ENCODE results near the gene COL6A3. TPM values are rescaled to one million over a fixed set of nuclear protein-coding genes. Genes with fewer than 3 reads are reported as not detected.

Gene COL6A3
- polyA plus RNA-seq, 1 of the 3 experiments (the other 2 are of a cell fraction): 18.5 TPM

DNA sequence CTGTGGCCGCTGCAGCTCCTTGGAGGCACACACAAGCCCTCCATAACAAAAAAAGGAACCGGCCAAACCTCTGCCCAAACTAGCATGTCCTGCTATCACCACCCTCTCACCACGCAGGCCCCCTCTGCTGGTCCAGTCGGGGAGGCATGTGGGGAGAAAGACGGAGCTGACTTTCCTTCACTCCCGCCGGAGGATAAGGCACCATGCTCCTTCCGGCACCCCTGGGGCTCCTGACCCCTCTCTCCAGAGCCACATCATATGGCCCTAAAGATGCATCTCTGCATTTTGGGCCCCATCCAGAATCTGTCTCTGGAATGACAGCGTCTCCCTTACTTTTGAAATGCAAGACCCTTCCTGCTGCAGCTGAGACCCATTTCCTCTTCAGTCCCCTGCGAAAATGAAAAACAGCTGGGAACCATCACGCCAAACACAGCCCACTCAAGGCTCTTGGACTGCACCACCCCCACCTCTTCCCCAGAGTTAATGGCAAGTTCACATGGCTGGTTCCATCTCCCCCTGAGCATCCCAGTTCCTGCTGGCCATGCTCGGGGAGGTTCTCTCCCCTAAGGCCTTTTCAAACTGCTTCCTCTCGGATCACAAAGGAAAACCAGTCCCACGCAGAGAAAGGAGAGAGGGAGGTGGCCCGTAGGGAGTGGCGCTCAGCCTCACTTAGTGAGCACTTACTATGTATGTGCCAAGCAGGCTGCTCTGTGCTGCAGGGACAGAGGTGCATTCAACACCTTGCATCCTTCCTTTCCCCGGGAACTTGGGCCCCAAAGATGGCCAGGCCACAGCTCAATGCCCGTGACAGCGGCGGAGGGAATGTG is 37.9 kb upstream of the COL6A3 start:
- no peaks in the 10 kb centered on the region for H3K79me2 ChIP-seq (ENCODE audit: insufficient read depth)
- H3K36me3 ChIP-seq (replicated peaks in 1 of 2; ENCODE audit: control insufficient read depth in 1 of 2, insufficient read depth in 2 of 2, low read length in 1 of 2): no peaks in the 10 kb centered on the region
- no peaks in the 10 kb centered on the region for H3F3A ChIP-seq (replicated peaks; ENCODE audit: insufficient read depth)
- H3K4me2 ChIP-seq: no peak overlapping the region
- H3K9me3 ChIP-seq: no peaks in the 10 kb centered on the region
- TF ChIP-seq JUND (IDR thresholded peaks at IDR 0.05) (no peak), RAD21 (IDR thresholded peaks at IDR 0.05; ENCODE audit: low read length) (peak; percentile 47), TEAD4 (IDR thresholded peaks at IDR 0.05; ENCODE audit: borderline replicate concordance, insufficient read depth) (no peak), RCOR1 (IDR thresholded peaks at IDR 0.05; ENCODE audit: low read length) (peak; percentile 58; the same call in 1 of the 2 replicates), SMC3 (IDR thresholded peaks at IDR 0.05; ENCODE audit: low read depth, low read length) (peak; percentile 36; the same call in 1 of the 2 replicates), EP300 (IDR thresholded peaks at IDR 0.05; ENCODE audit: borderline replicate concordance in 1 of 2, low read depth in 1 of 2, low read length in 1 of 2) (peak in 1 of 2 experiments; percentile 68; a peak in 2 of 4 replicates)
- TF ChIP-seq, protein P1, sequence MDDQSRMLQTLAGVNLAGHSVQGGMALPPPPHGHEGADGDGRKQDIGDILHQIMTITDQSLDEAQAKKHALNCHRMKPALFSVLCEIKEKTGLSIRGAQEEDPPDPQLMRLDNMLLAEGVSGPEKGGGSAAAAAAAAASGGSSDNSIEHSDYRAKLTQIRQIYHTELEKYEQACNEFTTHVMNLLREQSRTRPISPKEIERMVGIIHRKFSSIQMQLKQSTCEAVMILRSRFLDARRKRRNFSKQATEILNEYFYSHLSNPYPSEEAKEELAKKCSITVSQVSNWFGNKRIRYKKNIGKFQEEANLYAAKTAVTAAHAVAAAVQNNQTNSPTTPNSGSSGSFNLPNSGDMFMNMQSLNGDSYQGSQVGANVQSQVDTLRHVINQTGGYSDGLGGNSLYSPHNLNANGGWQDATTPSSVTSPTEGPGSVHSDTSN (IDR thresholded peaks at IDR 0.05): no peak
- TF ChIP-seq, protein P2, sequence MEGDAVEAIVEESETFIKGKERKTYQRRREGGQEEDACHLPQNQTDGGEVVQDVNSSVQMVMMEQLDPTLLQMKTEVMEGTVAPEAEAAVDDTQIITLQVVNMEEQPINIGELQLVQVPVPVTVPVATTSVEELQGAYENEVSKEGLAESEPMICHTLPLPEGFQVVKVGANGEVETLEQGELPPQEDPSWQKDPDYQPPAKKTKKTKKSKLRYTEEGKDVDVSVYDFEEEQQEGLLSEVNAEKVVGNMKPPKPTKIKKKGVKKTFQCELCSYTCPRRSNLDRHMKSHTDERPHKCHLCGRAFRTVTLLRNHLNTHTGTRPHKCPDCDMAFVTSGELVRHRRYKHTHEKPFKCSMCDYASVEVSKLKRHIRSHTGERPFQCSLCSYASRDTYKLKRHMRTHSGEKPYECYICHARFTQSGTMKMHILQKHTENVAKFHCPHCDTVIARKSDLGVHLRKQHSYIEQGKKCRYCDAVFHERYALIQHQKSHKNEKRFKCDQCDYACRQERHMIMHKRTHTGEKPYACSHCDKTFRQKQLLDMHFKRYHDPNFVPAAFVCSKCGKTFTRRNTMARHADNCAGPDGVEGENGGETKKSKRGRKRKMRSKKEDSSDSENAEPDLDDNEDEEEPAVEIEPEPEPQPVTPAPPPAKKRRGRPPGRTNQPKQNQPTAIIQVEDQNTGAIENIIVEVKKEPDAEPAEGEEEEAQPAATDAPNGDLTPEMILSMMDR (IDR thresholded peaks at IDR 0.05): peak; percentile 28
- ChIA-PET CTCF (interaction anchor here (0.7 to 4.3 kb wide), 19 partner anchors 9 to 356 kb away, joined by 3 to 59 read pairs (median 4); partner anchors contain the start of gene COL6A3), POLR2A (interaction anchor here (0.6 to 1.9 kb wide), 3 partner anchors 10 to 24 kb away, joined by 3 to 5 read pairs (median 4); no protein-coding TSS in a partner anchor)
- H3K9me2 ChIP-seq: no peaks in the 10 kb centered on the region
- H4K20me1 ChIP-seq (ENCODE audit: insufficient read depth): no peaks in the 10 kb centered on the region
- H2AFZ ChIP-seq (ENCODE audit: low read depth): no peak overlapping the region
- peak; percentile 87 for DNase-seq
- H3K4me3 ChIP-seq (ENCODE audit: low read depth in 2 of 2, low read length in 1 of 2): no peak overlapping the region
- H3K9ac ChIP-seq: no peak overlapping the region
- peaks cover 0 to 24% of the 10 kb centered on the region in 2 experiments; a peak in 1 of 4 replicates for H3K4me1 ChIP-seq (ENCODE audit: control insufficient read depth in 1 of 2, insufficient read depth in 2 of 2, low read depth in 1 of 2, low read length in 1 of 2)
- no peaks in the 10 kb centered on the region for H3K27me3 ChIP-seq (ENCODE audit: insufficient read depth)
- 71% methylated on average over 14 of the region's 20 CpGs for WGBS (ENCODE audit: low lambda C conversion rate)
- H3K27ac ChIP-seq (ENCODE audit: low read depth in 2 of 2, low read length in 1 of 2): peak overlapping the region in 1 of 2 experiments; percentile 83; a peak in 2 of 4 replicates

DNA sequence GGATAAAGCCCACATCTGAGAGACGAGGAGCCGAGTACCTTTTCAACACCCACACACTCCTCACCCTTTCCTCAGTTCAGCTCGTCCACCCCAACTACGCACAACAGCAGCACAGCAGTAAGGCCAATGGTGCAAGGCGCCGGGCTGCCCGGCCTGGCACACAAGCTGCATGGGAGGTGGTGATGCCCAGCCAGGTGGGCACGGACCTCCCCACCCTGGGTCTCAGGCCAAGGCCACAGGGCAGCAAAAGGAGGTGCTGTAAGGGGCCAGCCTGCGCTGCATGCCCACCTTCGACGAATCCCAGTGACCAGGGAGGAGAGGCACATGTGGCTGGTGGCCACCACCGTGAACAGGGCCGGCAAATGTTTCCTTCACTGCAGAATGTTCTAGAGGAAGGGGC is 36.6 kb upstream of the COL6A3 start:
- Histone ChIP-seq H3K4me2 (no peak overlapping the region), H3K4me3 (ENCODE audit: low read depth in 2 of 2, low read length in 1 of 2) (no peak overlapping the region), H2AFZ (ENCODE audit: low read depth) (no peak overlapping the region), H3F3A (replicated peaks; ENCODE audit: insufficient read depth) (no peaks in the 10 kb centered on the region), H3K79me2 (ENCODE audit: insufficient read depth) (no peaks in the 10 kb centered on the region), H3K36me3 (replicated peaks in 1 of 2; ENCODE audit: control insufficient read depth in 1 of 2, insufficient read depth in 2 of 2, low read length in 1 of 2) (no peaks in the 10 kb centered on the region), H3K4me1 (ENCODE audit: control insufficient read depth in 1 of 2, insufficient read depth in 2 of 2, low read depth in 1 of 2, low read length in 1 of 2) (peaks cover 0 to 22% of the 10 kb centered on the region in 2 experiments; a peak in 1 of 4 replicates), H3K9me2 (no peaks in the 10 kb centered on the region), H4K20me1 (ENCODE audit: insufficient read depth) (no peaks in the 10 kb centered on the region), H3K9ac (no peak overlapping the region), H3K27me3 (ENCODE audit: insufficient read depth) (no peaks in the 10 kb centered on the region), H3K27ac (ENCODE audit: low read depth in 2 of 2, low read length in 1 of 2) (peak overlapping the region in 1 of 2 experiments; percentile 83; a peak in 1 of 4 replicates), H3K9me3 (no peaks in the 10 kb centered on the region)
- WGBS (ENCODE audit: low lambda C conversion rate): 87% methylated on average over 9 of the region's 13 CpGs
- POLR2A ChIA-PET: interaction anchor here (1.9 kb wide), 1 partner anchor 9 kb away, joined by 5 read pairs; no protein-coding TSS in a partner anchor
- CTCF ChIA-PET: interaction anchor here (0.9 to 4.3 kb wide), 11 partner anchors 8 to 285 kb away, joined by 3 to 59 read pairs (median 8); no protein-coding TSS in a partner anchor
- no peak for DNase-seq
- TF ChIP-seq POLR2AphosphoS5 (IDR thresholded peaks at IDR 0.05; ENCODE audit: low read depth, low read length): no peak
- no peak for TF ChIP-seq EP300 (IDR thresholded peaks at IDR 0.05; ENCODE audit: borderline replicate concordance in 1 of 2, low read depth in 1 of 2, low read length in 1 of 2)
- TF ChIP-seq MEF2A (IDR thresholded peaks at IDR 0.05; ENCODE audit: borderline replicate concordance, low read depth): no peak
- TF ChIP-seq TAF1 (IDR thresholded peaks at IDR 0.05; ENCODE audit: borderline replicate concordance, low read depth, low read length): no peak
- TF ChIP-seq EZH2phosphoT487 (IDR thresholded peaks at IDR 0.05; ENCODE audit: borderline replicate concordance, low read depth): no peak
- TF ChIP-seq, protein P3, sequence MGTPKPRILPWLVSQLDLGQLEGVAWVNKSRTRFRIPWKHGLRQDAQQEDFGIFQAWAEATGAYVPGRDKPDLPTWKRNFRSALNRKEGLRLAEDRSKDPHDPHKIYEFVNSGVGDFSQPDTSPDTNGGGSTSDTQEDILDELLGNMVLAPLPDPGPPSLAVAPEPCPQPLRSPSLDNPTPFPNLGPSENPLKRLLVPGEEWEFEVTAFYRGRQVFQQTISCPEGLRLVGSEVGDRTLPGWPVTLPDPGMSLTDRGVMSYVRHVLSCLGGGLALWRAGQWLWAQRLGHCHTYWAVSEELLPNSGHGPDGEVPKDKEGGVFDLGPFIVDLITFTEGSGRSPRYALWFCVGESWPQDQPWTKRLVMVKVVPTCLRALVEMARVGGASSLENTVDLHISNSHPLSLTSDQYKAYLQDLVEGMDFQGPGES (IDR thresholded peaks at IDR 0.05; ENCODE audit: low read depth, low read length): no peak
- no peak for TF ChIP-seq TEAD4 (IDR thresholded peaks at IDR 0.05; ENCODE audit: borderline replicate concordance, insufficient read depth)
- no peak for TF ChIP-seq RXRA (IDR thresholded peaks at IDR 0.05; ENCODE audit: borderline replicate concordance, low read depth)
- TF ChIP-seq MXI1 (IDR thresholded peaks at IDR 0.05; ENCODE audit: low read depth, low read length): no peak
- TF ChIP-seq, protein P4, sequence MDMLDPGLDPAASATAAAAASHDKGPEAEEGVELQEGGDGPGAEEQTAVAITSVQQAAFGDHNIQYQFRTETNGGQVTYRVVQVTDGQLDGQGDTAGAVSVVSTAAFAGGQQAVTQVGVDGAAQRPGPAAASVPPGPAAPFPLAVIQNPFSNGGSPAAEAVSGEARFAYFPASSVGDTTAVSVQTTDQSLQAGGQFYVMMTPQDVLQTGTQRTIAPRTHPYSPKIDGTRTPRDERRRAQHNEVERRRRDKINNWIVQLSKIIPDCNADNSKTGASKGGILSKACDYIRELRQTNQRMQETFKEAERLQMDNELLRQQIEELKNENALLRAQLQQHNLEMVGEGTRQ (IDR thresholded peaks at IDR 0.05; ENCODE audit: borderline replicate concordance, low read depth, low read length): no peak
- TF ChIP-seq NFIC (IDR thresholded peaks at IDR 0.05; ENCODE audit: borderline replicate concordance): no peak
- TF ChIP-seq, protein P5, sequence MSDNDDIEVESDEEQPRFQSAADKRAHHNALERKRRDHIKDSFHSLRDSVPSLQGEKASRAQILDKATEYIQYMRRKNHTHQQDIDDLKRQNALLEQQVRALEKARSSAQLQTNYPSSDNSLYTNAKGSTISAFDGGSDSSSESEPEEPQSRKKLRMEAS (IDR thresholded peaks at IDR 0.05; ENCODE audit: low read depth): no peak
- TF ChIP-seq FOSL2 (IDR thresholded peaks at IDR 0.05; ENCODE audit: borderline replicate concordance, low read depth): no peak
- no peak for TF ChIP-seq GATA2 (CRISPR knock-in tag; IDR thresholded peaks at IDR 0.05)

Measured in SK-N-SH (cell line).